HEK293T (cell line): ENCODE results near the gene SLAIN2.

Experiments
- ARNT ChIP-seq: fragments of 450-650 bp; IDR thresholded peaks from 2 replicates; pipeline ENCODE4 v1.6.1; 2017; ENCODE audit warnings: mild to moderate bottlenecking
- BHLHE40 ChIP-seq: fragments of 450-650 bp; IDR thresholded peaks from 2 replicates; pipeline ENCODE4 v1.6.1; 2016; ENCODE audit warnings: mild to moderate bottlenecking, moderate library complexity, borderline replicate concordance
- CTBP1 ChIP-seq: fragments of 450-650 bp; IDR thresholded peaks from 2 replicates; pipeline ENCODE4 v1.6.1; 2016; ENCODE audit warnings: borderline replicate concordance
- ELF4 ChIP-seq: fragments of 450-650 bp; IDR thresholded peaks from 2 replicates; pipeline ENCODE4 v1.6.1; 2017; ENCODE audit warnings: antibody characterized with exemption
- FOXK2 ChIP-seq: fragments of 450-650 bp; IDR thresholded peaks from 2 replicates; pipeline ENCODE4 v1.6.1; 2016; ENCODE audit warnings: mild to moderate bottlenecking
- FOXM1 ChIP-seq: fragments of 450-650 bp; IDR thresholded peaks from 2 replicates; pipeline ENCODE4 v1.6.1; 2017; ENCODE audit warnings: mild to moderate bottlenecking, borderline replicate concordance
- HDGF ChIP-seq: fragments of 450-650 bp; IDR thresholded peaks from 2 replicates; pipeline ENCODE4 v1.6.1; 2017; ENCODE audit warnings: antibody characterized with exemption, borderline replicate concordance
- NFRKB ChIP-seq: fragments of 450-650 bp; IDR thresholded peaks from 2 replicates; pipeline ENCODE4 v1.6.1; 2016; ENCODE audit warnings: mild to moderate bottlenecking, moderate library complexity
- SP1 ChIP-seq: fragments of 450-650 bp; IDR thresholded peaks from 2 replicates; pipeline ENCODE4 v1.6.1; 2017
- SUZ12 ChIP-seq: fragments of 450-650 bp; IDR thresholded peaks from 2 replicates; pipeline ENCODE4 v1.6.1; 2016; ENCODE audit warnings: mild to moderate bottlenecking
- TARDBP ChIP-seq: fragments of 450-650 bp; IDR thresholded peaks from 2 replicates; pipeline ENCODE4 v1.6.1; 2016
- ZNF384 ChIP-seq: fragments of 450-650 bp; IDR thresholded peaks from 2 replicates; pipeline ENCODE4 v1.6.1; 2016

- TF ChIP-seq FOXK2 (no peak), TARDBP (no peak), FOXM1 (no peak), NFRKB (no peak), ELF4 (no peak), CTBP1 (no peak), ARNT (no peak), SP1 (no peak), SUZ12 (no peak), ZNF384 (no peak), HDGF (no peak), BHLHE40 (no peak)
Measured at GRCh38 chr4:48343035-48343434, 1.7 kb downstream of the SLAIN2 start.
